ENCODE data around the gene TMCC3. TPM values are rescaled to one million over a fixed set of nuclear protein-coding genes. Genes with fewer than 3 reads are reported as not detected.

TMCC3 gene
- total RNA-seq, 2 donors from 2014 or later: 13.5 to 15.4 TPM

- H3K27ac ChIP-seq: no peak overlapping the region
- H3K4me1 ChIP-seq (replicated peaks): no peaks in the 10 kb centered on the region
- no peak overlapping the region for H3K4me3 ChIP-seq
- no peaks in the 10 kb centered on the region for H3K9me3 ChIP-seq
- H3K27me3 ChIP-seq (replicated peaks; ENCODE audit: insufficient read depth): no peaks in the 10 kb centered on the region
- TF ChIP-seq CTCF (IDR thresholded peaks at IDR 0.05) (no peak), POLR2AphosphoS5 (IDR thresholded peaks at IDR 0.05) (no peak), POLR2A (IDR thresholded peaks at IDR 0.05) (no peak)
- intact Hi-C loops (cut with DNase I): no loop called here
- no peak for DNase-seq (ENCODE audit: low spot score)
- 68% methylated on average over 6 of the region's 6 CpGs for WGBS
- H3K36me3 ChIP-seq: no peaks in the 10 kb centered on the region
Measured at GRCh38 chr12:94670075-94670474, 19.7 kb upstream of the TMCC3 start.

GRCh38 chr12:94667031-94667540, 16.7 kb upstream of the TMCC3 start:
- H3K9me3 ChIP-seq: no peaks in the 10 kb centered on the region
- no peak overlapping the region for H3K4me3 ChIP-seq
- no peak for TF ChIP-seq POLR2AphosphoS5 (IDR thresholded peaks at IDR 0.05)
- TF ChIP-seq POLR2A (IDR thresholded peaks at IDR 0.05): no peak
- TF ChIP-seq CTCF (IDR thresholded peaks at IDR 0.05): no peak
- intact Hi-C loops (cut with DNase I): no loop called here
- WGBS: 92% methylated on average over 6 of the region's 6 CpGs
- H3K4me1 ChIP-seq (replicated peaks): no peaks in the 10 kb centered on the region
- H3K27ac ChIP-seq: no peak overlapping the region
- no peak for DNase-seq (ENCODE audit: low spot score)
- H3K27me3 ChIP-seq (replicated peaks; ENCODE audit: insufficient read depth): no peaks in the 10 kb centered on the region
- H3K36me3 ChIP-seq: no peaks in the 10 kb centered on the region

GRCh38 chr12:94666158-94666557, 15.8 kb upstream of the TMCC3 start:
- no peaks in the 10 kb centered on the region for H3K36me3 ChIP-seq
- no peak overlapping the region for H3K4me3 ChIP-seq
- 90% methylated on average over 2 of the region's 2 CpGs for WGBS
- H3K9me3 ChIP-seq: no peaks in the 10 kb centered on the region
- intact Hi-C loops (cut with DNase I): no loop called here
- no peaks in the 10 kb centered on the region for H3K4me1 ChIP-seq (replicated peaks)
- H3K27ac ChIP-seq: no peak overlapping the region
- no peak for TF ChIP-seq CTCF (IDR thresholded peaks at IDR 0.05)
- TF ChIP-seq POLR2A (IDR thresholded peaks at IDR 0.05): no peak
- no peak for TF ChIP-seq POLR2AphosphoS5 (IDR thresholded peaks at IDR 0.05)
- H3K27me3 ChIP-seq (replicated peaks; ENCODE audit: insufficient read depth): no peaks in the 10 kb centered on the region
- no peak for DNase-seq (ENCODE audit: low spot score)

GRCh38 chr12:94663702-94664101, 13.3 kb upstream of the TMCC3 start:
- H3K27me3 ChIP-seq (replicated peaks; ENCODE audit: insufficient read depth): no peaks in the 10 kb centered on the region

More at GRCh38 chr12:94663702-94664101, 13.3 kb upstream of the TMCC3 start:
- Histone ChIP-seq H3K9me3 (no peaks in the 10 kb centered on the region), H3K27ac (peak overlapping the region in 1 of 2 donors; percentile 39), H3K36me3 (no peaks in the 10 kb centered on the region), H3K4me1 (replicated peaks) (no peaks in the 10 kb centered on the region), H3K4me3 (no peak overlapping the region)
- TF ChIP-seq CTCF (IDR thresholded peaks at IDR 0.05): no peak
- no peak for TF ChIP-seq POLR2A (IDR thresholded peaks at IDR 0.05)
- no peak for TF ChIP-seq POLR2AphosphoS5 (IDR thresholded peaks at IDR 0.05)
- WGBS: 81% methylated on average over 4 of the region's 4 CpGs
- intact Hi-C loops (cut with DNase I): no loop called here
- DNase-seq (ENCODE audit: low spot score): no peak

Data from prostate gland (tissue), 2 donors.